ENCODE results near the gene ITGB2. TPM values are rescaled to one million over a fixed set of nuclear protein-coding genes. Genes with fewer than 3 reads are reported as not detected.
A peak's percentile ranks its signal among the peaks of the same experiment; 100 is the strongest.

ITGB2 gene
- total RNA-seq, 5 donors from 2014 or later (not counting 1 experiment from before 2014, with no cell fraction given): 249 to 498 (median 304) TPM

- H3K4me3 Mint-ChIP-seq: peak overlapping the region; percentile 42 to 100 (median 57)
- no peaks in the 10 kb centered on the region for H3K27me3 ChIP-seq (replicated peaks in 1 of 2; ENCODE audit: control insufficient read depth in 2 of 2, extremely low read depth in 1 of 2, insufficient read depth in 2 of 2, low read length in 1 of 2)
- peaks cover 84 to 94% (median 89%) of the 10 kb centered on the region in 3 donors for H3K4me1 Mint-ChIP-seq
- WGBS (ENCODE audit: insufficient coverage): 88% methylated on average over 1 of the region's 1 CpG
- DNase-seq: peak in 1 of 35 experiments; percentile 49
- no peak for ATAC-seq (replicated peaks in 1 of 4)
- H3K9me3 ChIP-seq: no peaks in the 10 kb centered on the region
- H3K27me3 Mint-ChIP-seq: no peaks in the 10 kb centered on the region
- POLR2A ChIA-PET: interaction anchor here in 1 of 2 donors (0.6 kb wide), 1 partner anchor 31 kb away, joined by 5 read pairs; no protein-coding TSS in a partner anchor
- CTCF ChIA-PET: interaction anchor here in 1 of 2 donors (0.6 kb wide), 1 partner anchor 14 kb away, joined by 3 read pairs; no protein-coding TSS in a partner anchor
- H3K27ac ChIP-seq (ENCODE audit: low read length): peak overlapping the region; percentile 73
- H3K36me3 ChIP-seq (ENCODE audit: control insufficient read depth in 2 of 2, extremely low read depth in 1 of 2, insufficient read depth in 1 of 2, low read length in 1 of 2): no peaks in the 10 kb centered on the region
- H3K4me3 ChIP-seq (ENCODE audit: control insufficient read depth in 1 of 2, extremely low read depth in 1 of 2, low read length in 1 of 2): peak overlapping the region in 1 of 2 donors; percentile 12
- peak overlapping the region; percentile 90 to 99 for H3K27ac Mint-ChIP-seq
- H3K4me1 ChIP-seq (ENCODE audit: control insufficient read depth in 1 of 2, extremely low read depth in 1 of 2, insufficient read depth in 2 of 2, low read length in 2 of 2): peaks cover 54 to 85% of the 10 kb centered on the region in 2 experiments
- no peaks in the 10 kb centered on the region for H3K36me3 Mint-ChIP-seq
- H3K9me3 Mint-ChIP-seq: no peaks in the 10 kb centered on the region
These were observed 4.7 kb upstream of the ITGB2 start for GRCh38 chr21:44925378-44925755.

DNA sequence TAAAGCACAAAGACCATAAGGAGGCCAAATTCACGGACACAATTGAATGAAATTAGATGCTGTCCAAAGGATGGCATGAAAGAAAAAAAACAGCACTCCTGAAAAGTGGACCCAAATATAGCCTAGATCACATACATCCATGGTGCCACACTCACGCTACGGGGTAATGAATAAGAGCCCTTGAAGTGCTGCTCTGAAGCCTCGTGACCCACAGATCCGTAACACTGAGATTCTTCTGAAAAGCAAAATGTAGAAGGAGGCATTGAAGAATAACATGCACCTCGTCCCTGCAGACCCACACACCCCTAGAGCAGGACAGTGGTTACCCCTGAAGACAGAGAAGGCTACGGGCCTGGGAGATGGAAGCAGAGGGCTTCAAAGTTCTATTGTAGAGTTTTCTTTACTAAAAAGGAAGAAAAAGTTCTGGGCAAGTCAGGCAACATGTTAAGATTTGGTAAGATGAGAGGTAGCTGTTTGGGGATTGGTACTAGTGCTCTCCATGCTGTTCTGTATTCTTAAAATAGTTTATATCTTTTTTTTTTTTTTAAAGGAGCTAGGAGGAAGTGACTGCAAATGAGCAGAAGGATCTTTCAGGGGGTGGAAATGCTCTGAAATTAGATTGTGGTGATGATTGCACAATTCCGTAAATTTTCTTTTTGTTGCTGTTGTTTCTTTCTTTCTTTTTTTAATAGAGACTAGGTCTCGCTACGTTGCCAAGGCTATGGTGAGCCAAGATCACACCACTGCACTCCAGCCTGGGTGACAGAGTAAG is 4.1 kb upstream of the ITGB2 start:
- Mint-ChIP-seq H3K4me1 (peaks cover 78 to 94% (median 85%) of the 10 kb centered on the region in 3 donors), H3K27me3 (no peaks in the 10 kb centered on the region), H3K9me3 (no peaks in the 10 kb centered on the region), H3K27ac (peak overlapping the region; percentile 90 to 99), H3K4me3 (peak overlapping the region; percentile 41 to 100 (median 57)), H3K36me3 (peaks cover 2% of the 10 kb centered on the region)
- ATAC-seq (replicated peaks in 1 of 4): peak in 1 of 4 experiments; percentile 26
- H3K4me1 ChIP-seq (ENCODE audit: control insufficient read depth in 1 of 2, extremely low read depth in 1 of 2, insufficient read depth in 2 of 2, low read length in 2 of 2): peaks cover 50 to 80% of the 10 kb centered on the region in 2 experiments
- DNase-seq: peak in 1 of 35 experiments; percentile 66
- no peaks in the 10 kb centered on the region for H3K9me3 ChIP-seq
- ChIA-PET CTCF (interaction anchor here in 1 of 2 donors (0.6 kb wide), 1 partner anchor 14 kb away, joined by 3 read pairs; no protein-coding TSS in a partner anchor), POLR2A (interaction anchor here in 1 of 2 donors (0.6 kb wide), 1 partner anchor 31 kb away, joined by 5 read pairs; no protein-coding TSS in a partner anchor)
- H3K27me3 ChIP-seq (replicated peaks in 1 of 2; ENCODE audit: control insufficient read depth in 2 of 2, extremely low read depth in 1 of 2, insufficient read depth in 2 of 2, low read length in 1 of 2): no peaks in the 10 kb centered on the region
- peak overlapping the region; percentile 73 for H3K27ac ChIP-seq (ENCODE audit: low read length)
- 84% methylated on average over 3 of the region's 10 CpGs for WGBS (ENCODE audit: insufficient coverage)
- peak overlapping the region in 1 of 2 donors; percentile 15 for H3K4me3 ChIP-seq (ENCODE audit: control insufficient read depth in 1 of 2, extremely low read depth in 1 of 2, low read length in 1 of 2)
- no peaks in the 10 kb centered on the region for H3K36me3 ChIP-seq (ENCODE audit: control insufficient read depth in 2 of 2, extremely low read depth in 1 of 2, insufficient read depth in 1 of 2, low read length in 1 of 2)

GRCh38 chr21:44923480-44924084 is 2.9 kb upstream of the ITGB2 start:
- POLR2A ChIA-PET: no interaction called here

GRCh38 chr21:44921928-44922327 is 1.2 kb upstream of the ITGB2 start:
- Mint-ChIP-seq H3K9me3 (no peaks in the 10 kb centered on the region), H3K27ac (peak overlapping the region; percentile 94 to 99), H3K4me3 (peak overlapping the region; percentile 75 to 100 (median 96)), H3K27me3 (no peaks in the 10 kb centered on the region), H3K36me3 (peaks cover 5% of the 10 kb centered on the region), H3K4me1 (peaks cover 71 to 88% (median 83%) of the 10 kb centered on the region in 3 donors)
- Histone ChIP-seq H3K27ac (ENCODE audit: low read length) (peak overlapping the region; percentile 64), H3K36me3 (ENCODE audit: control insufficient read depth in 2 of 2, extremely low read depth in 1 of 2, insufficient read depth in 1 of 2, low read length in 1 of 2) (peaks cover 0 to 17% of the 10 kb centered on the region in 2 donors), H3K27me3 (replicated peaks in 1 of 2; ENCODE audit: control insufficient read depth in 2 of 2, extremely low read depth in 1 of 2, insufficient read depth in 2 of 2, low read length in 1 of 2) (no peaks in the 10 kb centered on the region), H3K4me3 (ENCODE audit: control insufficient read depth in 1 of 2, extremely low read depth in 1 of 2, low read length in 1 of 2) (peak overlapping the region; percentile 89 to 98), H3K4me1 (ENCODE audit: control insufficient read depth in 1 of 2, extremely low read depth in 1 of 2, insufficient read depth in 2 of 2, low read length in 2 of 2) (peaks cover 62 to 72% of the 10 kb centered on the region in 2 experiments), H3K9me3 (no peaks in the 10 kb centered on the region)
- POLR2A ChIA-PET: no interaction called here
- no peak for ATAC-seq (replicated peaks in 1 of 4)
- CTCF ChIA-PET: no interaction called here
- DNase-seq: no peak
- no CpG with 5 or more reads among the region's 5 CpGs for WGBS (ENCODE audit: insufficient coverage)

More at GRCh38 chr21:44923480-44924084, 2.9 kb upstream of the ITGB2 start:
- CTCF ChIA-PET: no interaction called here
- ATAC-seq (replicated peaks in 1 of 4) (no peak), DNase-seq (no peak)
- Mint-ChIP-seq H3K4me1 (peaks cover 70 to 84% (median 81%) of the 10 kb centered on the region in 3 donors), H3K4me3 (peak overlapping the region in 2 of 3 donors; percentile 29 to 100), H3K9me3 (no peaks in the 10 kb centered on the region), H3K27me3 (no peaks in the 10 kb centered on the region), H3K36me3 (peaks cover 2% of the 10 kb centered on the region), H3K27ac (peak overlapping the region; percentile 90 to 99)
- Histone ChIP-seq H3K27ac (ENCODE audit: low read length) (peak overlapping the region; percentile 32), H3K27me3 (replicated peaks in 1 of 2; ENCODE audit: control insufficient read depth in 2 of 2, extremely low read depth in 1 of 2, insufficient read depth in 2 of 2, low read length in 1 of 2) (no peaks in the 10 kb centered on the region), H3K9me3 (no peaks in the 10 kb centered on the region), H3K36me3 (ENCODE audit: control insufficient read depth in 2 of 2, extremely low read depth in 1 of 2, insufficient read depth in 1 of 2, low read length in 1 of 2) (peaks cover 0 to under 1% of the 10 kb centered on the region in 2 donors), H3K4me3 (ENCODE audit: control insufficient read depth in 1 of 2, extremely low read depth in 1 of 2, low read length in 1 of 2) (no peak overlapping the region), H3K4me1 (ENCODE audit: control insufficient read depth in 1 of 2, extremely low read depth in 1 of 2, insufficient read depth in 2 of 2, low read length in 2 of 2) (peaks cover 48 to 71% of the 10 kb centered on the region in 2 experiments)
- WGBS (ENCODE audit: insufficient coverage): 42% methylated on average over 6 of the region's 10 CpGs

DNA sequence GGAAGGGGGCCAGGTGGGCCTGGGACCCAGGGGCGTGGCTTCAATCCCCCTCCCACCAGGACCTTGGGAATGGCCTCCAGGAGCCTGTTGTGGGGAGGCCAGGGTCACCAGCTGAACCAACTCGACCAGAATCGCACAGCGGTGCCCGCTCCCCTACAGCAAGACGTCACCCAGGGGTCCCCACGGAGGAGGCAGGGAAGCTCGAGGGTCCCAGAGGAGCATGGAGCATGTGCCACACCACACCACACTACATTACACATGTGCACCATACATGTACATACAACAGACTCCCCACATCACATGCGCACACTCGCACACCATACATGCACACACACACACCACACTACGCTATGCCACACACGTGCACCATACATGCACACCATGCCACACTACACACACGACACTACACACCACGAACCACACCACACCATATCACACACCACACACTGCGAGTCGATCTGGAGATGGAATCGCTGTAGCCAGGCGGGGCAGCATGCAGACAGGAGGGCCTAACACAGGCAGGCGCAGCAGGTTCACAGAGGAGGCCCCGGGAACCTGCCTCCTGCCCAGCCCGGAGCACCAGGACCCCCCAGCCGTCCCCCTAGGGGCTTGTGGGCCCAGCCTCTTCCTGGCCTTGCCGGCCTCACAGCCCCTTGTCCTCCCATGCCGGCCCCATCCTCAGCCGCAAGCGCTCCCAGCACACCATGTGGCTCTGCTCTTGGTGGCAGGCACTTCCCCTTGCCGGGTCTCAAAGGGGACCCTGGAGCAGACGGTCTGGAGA is 596 bp downstream of the ITGB2 start:
- Histone ChIP-seq H3K27ac (ENCODE audit: low read length) (peak overlapping the region; percentile 64), H3K4me3 (ENCODE audit: control insufficient read depth in 1 of 2, extremely low read depth in 1 of 2, low read length in 1 of 2) (peak overlapping the region; percentile 89 to 98), H3K9me3 (no peaks in the 10 kb centered on the region), H3K36me3 (ENCODE audit: control insufficient read depth in 2 of 2, extremely low read depth in 1 of 2, insufficient read depth in 1 of 2, low read length in 1 of 2) (peaks cover 0 to 20% of the 10 kb centered on the region in 2 donors), H3K4me1 (ENCODE audit: control insufficient read depth in 1 of 2, extremely low read depth in 1 of 2, insufficient read depth in 2 of 2, low read length in 2 of 2) (peaks cover 61 to 72% of the 10 kb centered on the region in 2 experiments), H3K27me3 (replicated peaks in 1 of 2; ENCODE audit: control insufficient read depth in 2 of 2, extremely low read depth in 1 of 2, insufficient read depth in 2 of 2, low read length in 1 of 2) (no peaks in the 10 kb centered on the region)
- peak overlapping the region; percentile 94 to 99 for H3K27ac Mint-ChIP-seq
- no peaks in the 10 kb centered on the region for H3K27me3 Mint-ChIP-seq
- peak overlapping the region; percentile 96 to 100 (median 96) for H3K4me3 Mint-ChIP-seq
- no peaks in the 10 kb centered on the region for H3K9me3 Mint-ChIP-seq
- under 1% methylated on average over 25 of the region's 28 CpGs for WGBS (ENCODE audit: insufficient coverage)
- POLR2A ChIA-PET: interaction anchor here (0.5 to 0.7 kb wide), 4 partner anchors 21 to 116 kb away, joined by 3 to 4 read pairs (median 3); no protein-coding TSS in a partner anchor
- H3K36me3 Mint-ChIP-seq: peaks cover 9% of the 10 kb centered on the region
- ATAC-seq (replicated peaks in 1 of 4) (peak; percentile 21 to 52 (median 45)), DNase-seq (peak in 3 of 35 experiments; percentile 30 to 39 (median 34))
- CTCF ChIA-PET: interaction anchor here in 1 of 2 donors (0.8 to 1.0 kb wide), 2 partner anchors 7 to 12 kb away, joined by 8 to 9 read pairs; no protein-coding TSS in a partner anchor
- peaks cover 73 to 88% (median 84%) of the 10 kb centered on the region in 3 donors for H3K4me1 Mint-ChIP-seq

Measured in T-cell (primary cell).